ENCODE data around the gene MSRB2.

GRCh38 chr10:23106331-23107072 is 11.1 kb downstream of the MSRB2 start:
- TF ChIP-seq, protein P1, sequence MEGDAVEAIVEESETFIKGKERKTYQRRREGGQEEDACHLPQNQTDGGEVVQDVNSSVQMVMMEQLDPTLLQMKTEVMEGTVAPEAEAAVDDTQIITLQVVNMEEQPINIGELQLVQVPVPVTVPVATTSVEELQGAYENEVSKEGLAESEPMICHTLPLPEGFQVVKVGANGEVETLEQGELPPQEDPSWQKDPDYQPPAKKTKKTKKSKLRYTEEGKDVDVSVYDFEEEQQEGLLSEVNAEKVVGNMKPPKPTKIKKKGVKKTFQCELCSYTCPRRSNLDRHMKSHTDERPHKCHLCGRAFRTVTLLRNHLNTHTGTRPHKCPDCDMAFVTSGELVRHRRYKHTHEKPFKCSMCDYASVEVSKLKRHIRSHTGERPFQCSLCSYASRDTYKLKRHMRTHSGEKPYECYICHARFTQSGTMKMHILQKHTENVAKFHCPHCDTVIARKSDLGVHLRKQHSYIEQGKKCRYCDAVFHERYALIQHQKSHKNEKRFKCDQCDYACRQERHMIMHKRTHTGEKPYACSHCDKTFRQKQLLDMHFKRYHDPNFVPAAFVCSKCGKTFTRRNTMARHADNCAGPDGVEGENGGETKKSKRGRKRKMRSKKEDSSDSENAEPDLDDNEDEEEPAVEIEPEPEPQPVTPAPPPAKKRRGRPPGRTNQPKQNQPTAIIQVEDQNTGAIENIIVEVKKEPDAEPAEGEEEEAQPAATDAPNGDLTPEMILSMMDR (IDR thresholded peaks at IDR 0.05), result no peak
- TF ChIP-seq POLR2A (IDR thresholded peaks at IDR 0.05), result no peak

All from testis (tissue), 2 donors.